Spleen (tissue), 11 donors: ENCODE data around the gene SMPX. TPM values are rescaled to one million over a fixed set of nuclear protein-coding genes. Genes with fewer than 3 reads are reported as not detected.

Source experiments
- DNase-seq: peaks from one replicate; pipeline ENCODE4 v3.0.0-alpha.2; 2020
- H3K27ac ChIP-seq, 8 donors: fragments of 200-600 bp; sonication (generic) in 7 of 8; 1 replicate in 4 of 8; 2 replicates in 4 of 8; pipeline versions ENCODE4 v1.5.0 to v1.8.0; 2016 to 2021; ENCODE audit warnings: inconsistent platforms in 4 of 8, mild to moderate bottlenecking in 4 of 8, moderate library complexity in 1 of 8
- H3K27me3 ChIP-seq, 7 donors: fragments of 200-600 bp; sonication (generic) in 6 of 7; replicated peaks in 1 of 7; 1 replicate in 4 of 7; 2 replicates in 3 of 7; pipeline versions ENCODE4 v1.5.0 to v1.8.0; 2016 to 2021; ENCODE audit warnings: inconsistent platforms in 3 of 7, mild to moderate bottlenecking in 1 of 7
- H3K36me3 ChIP-seq, 6 donors: fragments of 200-600 bp; sonication (generic) in 5 of 6; 1 replicate in 4 of 6; 2 replicates in 2 of 6; pipeline versions ENCODE4 v1.5.0 to v1.8.0; 2016 to 2021; ENCODE audit warnings: inconsistent platforms in 2 of 6
- H3K4me1 ChIP-seq, 6 donors: fragments of 200-600 bp; sonication (generic) in 5 of 6; 1 replicate in 3 of 6; 2 replicates in 3 of 6; pipeline versions ENCODE4 v1.5.0 to v1.8.0; 2016 to 2021; ENCODE audit warnings: inconsistent platforms in 3 of 6
- H3K4me3 ChIP-seq, 8 donors: fragments of 200-600 bp; sonication (generic) in 7 of 8; 1 replicate in 4 of 8; 2 replicates in 4 of 8; pipeline versions ENCODE4 v1.5.0 to v1.8.0; 2016 to 2021; ENCODE audit warnings: inconsistent platforms in 4 of 8, mild to moderate bottlenecking in 4 of 8, moderate library complexity in 2 of 8
- H3K9me3 ChIP-seq, 8 donors: fragments of 200-600 bp; sonication (generic) in 7 of 8; 1 replicate in 4 of 8; 2 replicates in 4 of 8; pipeline versions ENCODE4 v1.5.0 to v1.8.0; 2016 to 2021; ENCODE audit warnings: inconsistent platforms in 4 of 8
- POLR2A ChIP-seq, 3 donors: fragments of 450-650 bp; IDR thresholded peaks; one replicate each; pipeline ENCODE4 v1.5.1; 2017; ENCODE audit warnings: antibody characterized with exemption in 3 of 3, mild to moderate bottlenecking in 1 of 3
- POLR2AphosphoS5 ChIP-seq, 3 donors: sonication (generic); formaldehyde crosslinking; IDR thresholded peaks; one replicate each; pipeline ENCODE4 v1.5.1; 2017; ENCODE audit warnings: antibody characterized with exemption in 3 of 3
- WGBS, 5 donors: extraction: QIAGEN DNeasy Blood & Tissue Kit in 3 of 5; methylation state at CpG; one replicate each; pipeline versions ENCODE4 v1.1.5 to v1.1.7; 2013 to 2018; 5-methylcytosine and 5-hydroxymethylcytosine counted together
- intact Hi-C: fragments of 100-400 bp; cut with DNase I; formaldehyde crosslinking; loops from one replicate; pipeline ENCODE4 v1.15.0; 2023; ENCODE audit warnings: low total_unique reads
- polyA plus RNA-seq, 3 donors: library from polyadenylated mRNA; stranded (reverse); fragments of 200-250 nt; gene quantifications; one replicate each; pipeline ENCODE4 v1.2.1, GENCODE V29; 2013
- total RNA-seq, 7 donors: library from RNA; depleted of rRNA in 3 of 7; stranded (reverse); fragments of >200 nt in 3 of 7; fragmentation: NEBNext Ultra II Directional in 4 of 7; extraction: Animal tissue kit (Norgen Biotek cat#: 25700) in 4 of 7; gene quantifications; one replicate each; pipeline versions ENCODE4 v1.1.0 to v1.2.1, GENCODE V29; 2016 to 2021
- TF ChIP-seq, protein P1 (sequence below), 11 experiments: fragments of 200-600 bp in 7 of 11; fragments of 450-650 bp in 4 of 11; sonication (generic) in 4 of 11; IDR thresholded peaks in 8 of 11; conservative IDR thresholded peaks in 3 of 11; 1 replicate in 7 of 11; 2 replicates in 4 of 11; pipeline versions ENCODE4 v1.4.0 to v1.8.0; 2016 to 2021; ENCODE audit warnings: antibody characterized with exemption in 11 of 11, inconsistent platforms in 4 of 11, mild to moderate bottlenecking in 1 of 11
- donor health status: healthy with polysubstance abuse.
- donor health status: DM: no; HTN: no; CAD: no; lungs with moderate emphysema.
- donor health status: DM: no; HTN: no; CAD: no.
- donor health status: Bipolar disorder and iron deficiency.
- donor health status: healthy.
- donor health status: DM: no; HTN: no; CAD: no.
- donor health status: DM: yes; HTN: yes; CAD: no.

The SMPX gene
- total and polyA plus RNA-seq, 10 donors, result 0.15 TPM; not detected in 9

DNA sequence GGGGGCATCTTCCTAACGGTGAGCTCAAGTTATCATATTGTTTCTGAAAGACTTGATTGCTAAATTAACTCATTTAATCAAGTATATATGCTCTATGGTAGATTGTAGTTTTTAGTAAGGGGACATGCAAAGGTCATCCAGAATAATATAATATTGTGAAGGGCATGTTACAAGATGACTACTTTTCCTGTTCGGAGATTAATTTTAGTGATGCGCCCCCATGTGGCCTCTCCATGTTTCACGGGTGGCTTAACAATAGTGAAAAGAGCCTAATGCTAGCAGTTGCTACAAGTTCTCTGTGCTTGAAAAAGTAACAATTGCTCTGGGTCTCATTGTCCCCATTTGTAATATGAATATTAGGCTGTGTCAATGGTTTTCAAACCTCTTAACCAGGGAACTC is 12.2 kb downstream of the SMPX start:
- no peak for DNase-seq
- intact Hi-C loops, result loop anchor here (10.0 kb wide), 1 partner anchor 1221 kb away; no protein-coding TSS in a partner anchor
- Histone ChIP-seq H3K4me1 (no peaks in the 10 kb centered on the region), H3K9me3 (no peaks in the 10 kb centered on the region), H3K4me3 (no peak overlapping the region), H3K36me3 (no peaks in the 10 kb centered on the region), H3K27ac (no peak overlapping the region), H3K27me3 (peaks cover 0 to 25% (median 0%) of the 10 kb centered on the region in 7 donors)
- TF ChIP-seq, protein P1, sequence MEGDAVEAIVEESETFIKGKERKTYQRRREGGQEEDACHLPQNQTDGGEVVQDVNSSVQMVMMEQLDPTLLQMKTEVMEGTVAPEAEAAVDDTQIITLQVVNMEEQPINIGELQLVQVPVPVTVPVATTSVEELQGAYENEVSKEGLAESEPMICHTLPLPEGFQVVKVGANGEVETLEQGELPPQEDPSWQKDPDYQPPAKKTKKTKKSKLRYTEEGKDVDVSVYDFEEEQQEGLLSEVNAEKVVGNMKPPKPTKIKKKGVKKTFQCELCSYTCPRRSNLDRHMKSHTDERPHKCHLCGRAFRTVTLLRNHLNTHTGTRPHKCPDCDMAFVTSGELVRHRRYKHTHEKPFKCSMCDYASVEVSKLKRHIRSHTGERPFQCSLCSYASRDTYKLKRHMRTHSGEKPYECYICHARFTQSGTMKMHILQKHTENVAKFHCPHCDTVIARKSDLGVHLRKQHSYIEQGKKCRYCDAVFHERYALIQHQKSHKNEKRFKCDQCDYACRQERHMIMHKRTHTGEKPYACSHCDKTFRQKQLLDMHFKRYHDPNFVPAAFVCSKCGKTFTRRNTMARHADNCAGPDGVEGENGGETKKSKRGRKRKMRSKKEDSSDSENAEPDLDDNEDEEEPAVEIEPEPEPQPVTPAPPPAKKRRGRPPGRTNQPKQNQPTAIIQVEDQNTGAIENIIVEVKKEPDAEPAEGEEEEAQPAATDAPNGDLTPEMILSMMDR (IDR thresholded peaks at IDR 0.05 in 8 of 11, conservative IDR thresholded peaks at IDR 0.05 in 3 of 11), result peak in 10 of 11 experiments; percentile 22 to 59 (median 44)
- TF ChIP-seq POLR2A (IDR thresholded peaks at IDR 0.05), result no peak
- WGBS, 5 donors, result 18 to 40% (median 31%) methylated on average over 4 of the region's 4 CpGs

DNA sequence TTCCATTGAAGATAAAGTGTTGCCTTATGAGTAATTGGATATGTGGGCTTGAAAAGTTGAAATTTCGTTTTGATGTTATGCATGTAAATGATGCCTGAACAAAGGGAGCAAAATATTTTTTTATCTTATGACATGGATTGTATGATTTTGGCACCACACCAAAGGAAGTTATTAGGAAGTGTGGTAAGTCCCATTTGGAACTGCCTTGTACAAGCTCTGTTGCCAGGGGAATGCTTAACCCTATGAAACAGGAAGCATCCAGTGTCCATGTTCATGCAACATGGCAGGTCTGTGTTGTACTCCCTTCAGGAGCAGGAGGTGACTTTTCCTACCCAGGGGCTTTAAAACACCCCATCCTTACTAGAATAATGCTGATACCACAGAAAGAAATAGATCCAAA is 13.2 kb downstream of the SMPX start:
- 24 to 69% (median 46%) methylated on average over 1 of the region's 1 CpG for WGBS, 5 donors
- no peak overlapping the region for H3K27ac ChIP-seq
- TF ChIP-seq, protein P1 (IDR thresholded peaks at IDR 0.05 in 8 of 11, conservative IDR thresholded peaks at IDR 0.05 in 3 of 11), result no peak
- TF ChIP-seq POLR2A (IDR thresholded peaks at IDR 0.05) (no peak), POLR2AphosphoS5 (IDR thresholded peaks at IDR 0.05) (no peak)
- peaks cover 0 to 25% (median 0%) of the 10 kb centered on the region in 7 donors for H3K27me3 ChIP-seq
- intact Hi-C loops, result loop anchor here (10.0 kb wide), 1 partner anchor 1220 kb away; no protein-coding TSS in a partner anchor
- no peaks in the 10 kb centered on the region for H3K36me3 ChIP-seq
- no peak for DNase-seq
- H3K4me1 ChIP-seq, result no peaks in the 10 kb centered on the region
- no peaks in the 10 kb centered on the region for H3K9me3 ChIP-seq
- H3K4me3 ChIP-seq, result no peak overlapping the region

DNA sequence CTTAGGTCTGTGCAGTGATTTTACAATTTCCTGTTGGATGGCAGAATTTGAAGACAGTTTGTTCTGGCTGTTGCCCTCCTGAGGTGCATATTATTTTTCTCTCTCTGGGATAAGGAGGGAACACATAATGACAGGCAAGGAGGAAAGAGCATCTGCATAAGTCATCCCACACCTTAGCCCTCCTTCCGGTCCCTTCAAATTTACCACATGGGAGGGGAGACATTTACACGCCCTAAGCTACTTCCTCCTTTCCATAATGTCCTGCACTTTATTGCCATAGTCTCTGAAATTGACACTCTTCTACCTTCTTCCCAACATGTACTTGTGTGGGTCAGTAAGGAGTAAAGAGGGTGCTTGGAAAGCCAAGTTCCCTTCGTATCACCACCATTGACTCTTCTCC is 13.9 kb downstream of the SMPX start:
- TF ChIP-seq, protein P1 (IDR thresholded peaks at IDR 0.05 in 8 of 11, conservative IDR thresholded peaks at IDR 0.05 in 3 of 11), result no peak
- TF ChIP-seq POLR2A (IDR thresholded peaks at IDR 0.05) (no peak), POLR2AphosphoS5 (IDR thresholded peaks at IDR 0.05) (no peak)
- H3K27me3 ChIP-seq, result peaks cover 0 to 27% (median 0%) of the 10 kb centered on the region in 7 donors
- WGBS, 5 donors, result 68 to 86% (median 72%) methylated on average over 3 of the region's 3 CpGs
- no peak overlapping the region for H3K27ac ChIP-seq
- no peaks in the 10 kb centered on the region for H3K4me1 ChIP-seq
- no peaks in the 10 kb centered on the region for H3K36me3 ChIP-seq
- H3K4me3 ChIP-seq, result no peak overlapping the region
- H3K9me3 ChIP-seq, result no peaks in the 10 kb centered on the region
- no peak for DNase-seq
- intact Hi-C loops, result loop anchor here (10.0 kb wide), 1 partner anchor 1219 kb away; no protein-coding TSS in a partner anchor

DNA sequence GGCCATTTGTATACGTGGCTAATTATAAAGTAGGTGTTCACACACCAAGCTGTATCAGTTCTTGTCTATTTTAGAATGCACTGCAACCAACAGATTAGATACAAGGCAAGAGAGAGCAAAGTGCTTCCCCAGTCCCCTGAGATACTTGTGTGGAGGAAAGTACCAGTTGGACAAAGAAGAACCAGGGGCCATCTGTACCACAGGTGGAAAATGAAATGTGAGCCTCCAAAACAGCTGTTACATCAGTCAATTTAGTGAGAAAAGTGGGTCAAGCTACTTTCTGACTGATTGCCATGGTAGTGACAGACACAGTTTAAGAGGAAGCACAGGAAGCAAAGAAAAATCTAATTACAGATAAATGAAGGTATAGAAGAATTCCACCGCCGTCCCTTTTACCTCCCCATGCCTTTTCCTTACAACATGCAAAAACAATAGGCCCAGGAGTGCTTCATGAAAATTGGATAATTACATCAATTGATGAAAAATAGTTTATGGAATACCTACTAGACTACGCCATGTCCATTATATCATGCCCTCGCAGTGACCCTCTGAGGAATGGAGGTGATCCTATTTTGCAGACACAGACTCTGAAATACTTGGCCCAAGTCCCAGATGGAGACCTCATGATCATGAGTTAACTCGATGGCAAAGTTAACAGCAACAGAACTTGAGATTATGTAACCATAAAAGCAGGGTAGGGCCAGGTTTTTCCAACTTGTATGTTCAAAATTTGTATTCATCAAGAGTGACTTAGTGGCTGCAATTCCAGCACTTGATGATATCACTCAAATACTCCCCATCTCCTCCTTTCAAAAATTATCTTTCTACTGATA is 15.8 kb downstream of the SMPX start:
- TF ChIP-seq, protein P1 (IDR thresholded peaks at IDR 0.05 in 8 of 11, conservative IDR thresholded peaks at IDR 0.05 in 3 of 11), result no peak
- TF ChIP-seq POLR2AphosphoS5 (IDR thresholded peaks at IDR 0.05) (no peak), POLR2A (IDR thresholded peaks at IDR 0.05) (no peak)
- DNase-seq, result no peak
- WGBS, 5 donors, result 63 to 76% (median 68%) methylated on average over 6 of the region's 6 CpGs
- Histone ChIP-seq H3K9me3 (no peaks in the 10 kb centered on the region), H3K4me1 (no peaks in the 10 kb centered on the region), H3K27me3 (peaks cover 0 to 18% (median 0%) of the 10 kb centered on the region in 7 donors), H3K27ac (no peak overlapping the region), H3K4me3 (no peak overlapping the region), H3K36me3 (no peaks in the 10 kb centered on the region)
- intact Hi-C loops, result loop anchor here (10.0 kb wide), 1 partner anchor 1217 kb away; no protein-coding TSS in a partner anchor
